ENCODE data around the gene PAWR. TPM values are rescaled to one million over a fixed set of nuclear protein-coding genes. Genes with fewer than 3 reads are reported as not detected.
A peak's percentile ranks its signal among the peaks of the same experiment; 100 is the strongest.

The PAWR gene
- total and polyA plus RNA-seq, 10 of the 15 experiments (the other 5 are each of a cell fraction or from before 2014, with no cell fraction given), result 8.1 to 70.6 (median 24.2) TPM

DNA sequence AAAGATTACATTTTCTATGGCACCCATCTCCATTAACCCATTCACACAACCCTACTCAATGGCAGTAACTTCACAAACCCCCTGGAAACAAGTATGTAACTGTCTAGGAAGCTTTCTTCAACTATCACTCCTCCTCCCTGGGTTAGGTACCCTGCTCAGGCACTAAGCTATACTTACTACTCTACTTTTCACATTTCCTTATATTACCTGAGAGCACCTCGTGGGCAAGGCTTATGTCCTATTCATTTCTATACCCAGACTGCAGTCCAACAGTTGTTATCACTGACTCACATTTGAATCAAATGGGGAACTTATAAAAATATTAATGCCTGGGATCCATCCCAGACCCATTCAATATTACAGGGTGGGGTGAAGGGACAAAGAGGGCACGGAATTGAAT lies 4.6 kb downstream of the PAWR start:
- ATAC-seq (peak; percentile 15), DNase-seq (ENCODE audit: low read depth, low spot score) (no peak), FAIRE-seq (no peak)
- SMC1A ChIA-PET (ENCODE audit: uncharacterized antibody, unreplicated experiment), result interaction anchor here (0.8 to 6.8 kb wide), 10 partner anchors 9 to 82 kb away, joined by 3 to 55 read pairs (median 6); no protein-coding TSS in a partner anchor
- intact Hi-C loops (cut with micrococcal nuclease; ENCODE audit: unreplicated experiment) (loop anchor here (5.0 kb wide), 2 partner anchors 39 to 69 kb away; no protein-coding TSS in a partner anchor), in situ Hi-C loops (cut with MboI) (loop anchor here (10.0 kb wide), 1 partner anchor 239 kb away; no protein-coding TSS in a partner anchor)
- POLR2A ChIA-PET, result interaction anchor here (4.6 kb wide), 1 partner anchor 70 kb away, joined by 29 read pairs; no protein-coding TSS in a partner anchor
- Histone ChIP-seq H3K4me2 (ENCODE audit: control insufficient read depth, insufficient read depth) (peak overlapping the region; percentile 76), H3K4me1 (ENCODE audit: control insufficient read depth, insufficient read depth, low read length) (0 out of 2 replicates have a peak, but pooled peaks cover under 1% of the 10 kb centered on the region), H3K36me3 (ENCODE audit: control insufficient read depth in 2 of 2, insufficient read depth in 2 of 2, low read length in 1 of 2) (no peaks in the 10 kb centered on the region), H3K27ac (ENCODE audit: control insufficient read depth, insufficient read depth) (no peak overlapping the region), H3K9me3 (replicated peaks; ENCODE audit: control insufficient read depth, insufficient read depth, low read length) (no peaks in the 10 kb centered on the region), H4K20me1 (ENCODE audit: control insufficient read depth, insufficient read depth) (no peaks in the 10 kb centered on the region), H3K9ac (ENCODE audit: control insufficient read depth, insufficient read depth, low read length) (no peak overlapping the region), H3K4me3 (peak overlapping the region; percentile 44), H3K27me3 (replicated peaks in 1 of 2; ENCODE audit: control insufficient read depth in 2 of 2, insufficient read depth in 2 of 2, low read length in 1 of 2) (no peaks in the 10 kb centered on the region), H3K79me2 (ENCODE audit: control insufficient read depth, insufficient read depth, low read length) (peaks cover 83% of the 10 kb centered on the region), H2AFZ (ENCODE audit: control insufficient read depth, low read depth, low read length) (no peak overlapping the region)
- RAD21 ChIA-PET (ENCODE audit: unreplicated experiment), result interaction anchor here (1.0 to 6.9 kb wide), 7 partner anchors 10 to 93 kb away, joined by 3 to 70 read pairs (median 4); no protein-coding TSS in a partner anchor
- CTCF ChIA-PET, result interaction anchor here (0.9 to 1.4 kb wide), 5 partner anchors 9 to 134 kb away, joined by 3 to 7 read pairs (median 3); no protein-coding TSS in a partner anchor
- no TSS peak for BruUV-seq (replicated peaks)
- WGBS (ENCODE audit: insufficient coverage, insufficient replicate concordance, low lambda C conversion rate, missing lambda C conversion rate), result 51% methylated on average over 2 of the region's 2 CpGs
- no peak for TF ChIP-seq ZNF687 (IDR thresholded peaks at IDR 0.05)
- no peak for TF ChIP-seq TCF12 (IDR thresholded peaks at IDR 0.05; ENCODE audit: low read depth, low read length)
- TF ChIP-seq SMAD5 (IDR thresholded peaks at IDR 0.05; ENCODE audit: low read depth), result no peak
- no peak for TF ChIP-seq USF1 (IDR thresholded peaks at IDR 0.05; ENCODE audit: borderline replicate concordance, extremely low read length, insufficient read depth, low read depth, low read length)
- TF ChIP-seq CREM (IDR thresholded peaks at IDR 0.05; ENCODE audit: low read depth), result no peak
- no peak for TF ChIP-seq POLR2AphosphoS2 (IDR thresholded peaks at IDR 0.05; ENCODE audit: low read depth, low read length)
- TF ChIP-seq RAD21 (IDR thresholded peaks at IDR 0.05; ENCODE audit: insufficient read depth, low read depth, low read length), result no peak
- no peak for TF ChIP-seq MXI1 (IDR thresholded peaks at IDR 0.05; ENCODE audit: low read depth, low read length)
- TF ChIP-seq ZBTB4 (CRISPR knock-in tag; IDR thresholded peaks at IDR 0.05), result no peak
- TF ChIP-seq POU2F2 (IDR thresholded peaks at IDR 0.05; ENCODE audit: borderline replicate concordance, low read depth, low read length), result no peak
- no peak for TF ChIP-seq PAX5 (IDR thresholded peaks at IDR 0.05; ENCODE audit: borderline replicate concordance, low read depth, low read length)
- no peak for TF ChIP-seq E4F1 (IDR thresholded peaks at IDR 0.05; ENCODE audit: borderline replicate concordance, partially characterized antibody)
